Measurements from ENCODE around the gene SLC25A24.

DNA sequence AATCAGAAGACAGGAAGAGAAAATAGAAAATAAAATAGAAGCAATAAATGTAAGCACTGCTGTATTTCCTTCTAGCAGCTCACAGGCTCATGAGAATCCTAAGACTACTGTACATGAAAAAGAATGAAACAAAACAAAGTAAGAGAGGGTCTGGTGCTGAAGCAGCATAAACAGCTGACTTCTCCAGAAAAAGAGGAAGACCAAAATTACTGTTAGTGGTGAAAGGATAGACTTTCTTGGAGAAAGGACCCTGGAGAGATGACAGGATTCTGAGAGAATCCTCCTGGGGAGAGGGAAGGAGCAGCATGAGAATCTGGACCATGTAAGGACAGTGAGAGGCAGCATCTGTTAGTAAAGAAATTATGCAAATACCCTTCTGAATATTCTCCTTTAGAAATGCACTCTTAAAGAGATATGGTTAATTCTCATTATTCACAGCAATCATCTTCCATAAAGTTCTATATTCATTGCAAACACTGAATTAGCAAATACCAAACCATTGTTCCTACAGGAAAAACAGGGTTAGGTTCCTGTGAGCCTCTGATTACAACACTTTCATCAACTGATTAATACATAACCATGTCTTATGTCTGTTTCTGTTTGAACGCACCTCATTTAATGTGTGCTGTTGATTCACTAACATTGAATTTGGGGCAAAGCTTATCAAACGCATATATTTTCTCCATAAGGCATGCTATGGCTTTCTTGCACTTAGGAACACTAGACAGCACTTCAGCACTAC is 17.0 kb downstream of the SLC25A24 start:
- TF ChIP-seq, protein P1, sequence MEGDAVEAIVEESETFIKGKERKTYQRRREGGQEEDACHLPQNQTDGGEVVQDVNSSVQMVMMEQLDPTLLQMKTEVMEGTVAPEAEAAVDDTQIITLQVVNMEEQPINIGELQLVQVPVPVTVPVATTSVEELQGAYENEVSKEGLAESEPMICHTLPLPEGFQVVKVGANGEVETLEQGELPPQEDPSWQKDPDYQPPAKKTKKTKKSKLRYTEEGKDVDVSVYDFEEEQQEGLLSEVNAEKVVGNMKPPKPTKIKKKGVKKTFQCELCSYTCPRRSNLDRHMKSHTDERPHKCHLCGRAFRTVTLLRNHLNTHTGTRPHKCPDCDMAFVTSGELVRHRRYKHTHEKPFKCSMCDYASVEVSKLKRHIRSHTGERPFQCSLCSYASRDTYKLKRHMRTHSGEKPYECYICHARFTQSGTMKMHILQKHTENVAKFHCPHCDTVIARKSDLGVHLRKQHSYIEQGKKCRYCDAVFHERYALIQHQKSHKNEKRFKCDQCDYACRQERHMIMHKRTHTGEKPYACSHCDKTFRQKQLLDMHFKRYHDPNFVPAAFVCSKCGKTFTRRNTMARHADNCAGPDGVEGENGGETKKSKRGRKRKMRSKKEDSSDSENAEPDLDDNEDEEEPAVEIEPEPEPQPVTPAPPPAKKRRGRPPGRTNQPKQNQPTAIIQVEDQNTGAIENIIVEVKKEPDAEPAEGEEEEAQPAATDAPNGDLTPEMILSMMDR (IDR thresholded peaks at IDR 0.05; ENCODE audit: insufficient read depth, low read length): no peak
- TF ChIP-seq GABPA (IDR thresholded peaks at IDR 0.05; ENCODE audit: low read depth): no peak

All from HL-60 (cell line).